Right lobe of liver (tissue), 4 donors: ENCODE results near the gene TAOK1.

ENCODE experiments used
- POLR2A ChIP-seq: fragments of 450-650 bp; IDR thresholded peaks from one replicate; pipeline ENCODE4 v1.6.1; 2017; ENCODE audit warnings: antibody characterized with exemption, mild to moderate bottlenecking
- TF ChIP-seq, protein P1 (sequence below), 4 donors: fragments of 200-600 bp in 3 of 4; fragments of 450-650 bp in 1 of 4; IDR thresholded peaks; one replicate each; pipeline versions ENCODE4 v1.5.1 to v1.8.0; 2016 to 2022; ENCODE audit warnings: antibody characterized with exemption in 4 of 4, mild to moderate bottlenecking in 2 of 4
- donor health status: DM: no; HTN: no; CAD: no.
- donor health status: DM: no; HTN: no; CAD: no.
- donor health status: DM: no; HTN: yes; CAD: no.

- TF ChIP-seq, protein P1, sequence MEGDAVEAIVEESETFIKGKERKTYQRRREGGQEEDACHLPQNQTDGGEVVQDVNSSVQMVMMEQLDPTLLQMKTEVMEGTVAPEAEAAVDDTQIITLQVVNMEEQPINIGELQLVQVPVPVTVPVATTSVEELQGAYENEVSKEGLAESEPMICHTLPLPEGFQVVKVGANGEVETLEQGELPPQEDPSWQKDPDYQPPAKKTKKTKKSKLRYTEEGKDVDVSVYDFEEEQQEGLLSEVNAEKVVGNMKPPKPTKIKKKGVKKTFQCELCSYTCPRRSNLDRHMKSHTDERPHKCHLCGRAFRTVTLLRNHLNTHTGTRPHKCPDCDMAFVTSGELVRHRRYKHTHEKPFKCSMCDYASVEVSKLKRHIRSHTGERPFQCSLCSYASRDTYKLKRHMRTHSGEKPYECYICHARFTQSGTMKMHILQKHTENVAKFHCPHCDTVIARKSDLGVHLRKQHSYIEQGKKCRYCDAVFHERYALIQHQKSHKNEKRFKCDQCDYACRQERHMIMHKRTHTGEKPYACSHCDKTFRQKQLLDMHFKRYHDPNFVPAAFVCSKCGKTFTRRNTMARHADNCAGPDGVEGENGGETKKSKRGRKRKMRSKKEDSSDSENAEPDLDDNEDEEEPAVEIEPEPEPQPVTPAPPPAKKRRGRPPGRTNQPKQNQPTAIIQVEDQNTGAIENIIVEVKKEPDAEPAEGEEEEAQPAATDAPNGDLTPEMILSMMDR (IDR thresholded peaks at IDR 0.05), result no peak
- no peak for TF ChIP-seq POLR2A
These were observed 40.1 kb downstream of the TAOK1 start for GRCh38 chr17:29430275-29430674.
